Measurements from ENCODE around the gene RSPH1.

The RSPH1 gene

GRCh38 chr21:42423197-42423675 is 72.8 kb downstream of the RSPH1 start:
- H3K4me3 ChIP-seq, result no peak overlapping the region
- H3K27ac ChIP-seq, result peak overlapping the region in 2 of 21 experiments; percentile 6 to 80
